ENCODE results near the gene CATSPERD. TPM values are rescaled to one million over a fixed set of nuclear protein-coding genes. Genes with fewer than 3 reads are reported as not detected.
"Not testable (repeated sequence)": the region's sequence is repeated elsewhere in the genome, so short reads cannot be mapped to it uniquely, and the experiment has no call there.

CATSPERD gene
- polyA plus RNA-seq, 2 of the 4 experiments (the other 2 are of a cell fraction), result 0.03 TPM; not detected in 1

DNA sequence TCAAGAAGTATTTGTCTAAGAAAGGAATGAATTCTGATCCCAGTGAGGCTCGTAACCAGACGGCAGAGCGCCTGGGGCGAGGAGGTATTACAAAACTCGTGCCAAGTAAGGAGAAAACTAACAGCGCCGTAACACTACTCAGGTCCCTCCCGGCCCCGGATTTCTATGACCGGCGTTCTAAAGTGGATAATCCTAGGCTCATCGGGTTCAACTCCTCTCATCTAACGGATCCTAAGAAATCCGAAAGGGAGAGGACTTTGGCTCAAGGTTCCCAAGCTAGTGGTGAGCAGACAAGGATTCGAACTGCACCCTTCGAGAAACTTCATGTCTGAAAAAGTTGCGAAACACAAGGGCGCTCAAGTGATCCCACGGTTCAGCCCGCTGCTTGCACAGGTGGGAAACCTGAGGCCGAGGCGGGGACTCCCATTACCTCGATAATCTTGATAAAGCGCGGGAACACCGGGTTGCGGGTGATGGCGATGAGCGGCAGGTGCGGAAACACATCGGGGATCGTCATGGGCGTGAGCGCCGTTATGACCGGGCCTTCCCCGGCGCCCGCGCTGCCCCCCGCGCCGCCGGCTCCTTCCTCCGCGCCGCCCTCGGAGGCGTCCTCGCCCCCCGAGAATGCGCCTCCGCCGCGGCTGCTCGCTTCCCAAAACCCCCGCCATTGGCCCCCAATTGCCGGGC lies 1.0 kb upstream of the CATSPERD start:
- ChIA-PET CTCF (interaction anchor here (0.6 to 2.3 kb wide), 8 partner anchors 8 to 1090 kb away, joined by 3 to 12 read pairs (median 4); partner anchors contain the start of gene RPL36), POLR2A (interaction anchor here (0.6 to 3.7 kb wide), 9 partner anchors 10 to 249 kb away, joined by 3 to 45 read pairs (median 3); partner anchors contain the start of genes DUS3L and RPL36)
- Histone ChIP-seq H3K4me2 (peak overlapping the region; percentile 92), H3K27ac (peak overlapping the region; percentile 97 to 100), H3K4me1 (peaks cover 11% of the 10 kb centered on the region; the same call in 2 of the 3 replicates), H3K4me3 (peak overlapping the region; percentile 100), H3K9me3 (no peaks in the 10 kb centered on the region)
- 2% methylated on average over 31 of the region's 58 CpGs for WGBS (ENCODE audit: missing lambda C conversion rate)
- FAIRE-seq, result no peak
- TF ChIP-seq CEBPB (IDR thresholded peaks at IDR 0.05), result peak; percentile 46 to 64; a peak in 3 of 4 replicates
- TF ChIP-seq, protein P1, sequence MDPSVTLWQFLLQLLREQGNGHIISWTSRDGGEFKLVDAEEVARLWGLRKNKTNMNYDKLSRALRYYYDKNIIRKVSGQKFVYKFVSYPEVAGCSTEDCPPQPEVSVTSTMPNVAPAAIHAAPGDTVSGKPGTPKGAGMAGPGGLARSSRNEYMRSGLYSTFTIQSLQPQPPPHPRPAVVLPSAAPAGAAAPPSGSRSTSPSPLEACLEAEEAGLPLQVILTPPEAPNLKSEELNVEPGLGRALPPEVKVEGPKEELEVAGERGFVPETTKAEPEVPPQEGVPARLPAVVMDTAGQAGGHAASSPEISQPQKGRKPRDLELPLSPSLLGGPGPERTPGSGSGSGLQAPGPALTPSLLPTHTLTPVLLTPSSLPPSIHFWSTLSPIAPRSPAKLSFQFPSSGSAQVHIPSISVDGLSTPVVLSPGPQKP (IDR thresholded peaks at IDR 0.05; ENCODE audit: low read depth, low read length), result no peak
- no peak for DNase-seq (ENCODE audit: low read depth in 1 of 2, low spot score in 1 of 2)
- ATAC-seq, result no peak; a peak in 1 of 6 replicates

DNA sequence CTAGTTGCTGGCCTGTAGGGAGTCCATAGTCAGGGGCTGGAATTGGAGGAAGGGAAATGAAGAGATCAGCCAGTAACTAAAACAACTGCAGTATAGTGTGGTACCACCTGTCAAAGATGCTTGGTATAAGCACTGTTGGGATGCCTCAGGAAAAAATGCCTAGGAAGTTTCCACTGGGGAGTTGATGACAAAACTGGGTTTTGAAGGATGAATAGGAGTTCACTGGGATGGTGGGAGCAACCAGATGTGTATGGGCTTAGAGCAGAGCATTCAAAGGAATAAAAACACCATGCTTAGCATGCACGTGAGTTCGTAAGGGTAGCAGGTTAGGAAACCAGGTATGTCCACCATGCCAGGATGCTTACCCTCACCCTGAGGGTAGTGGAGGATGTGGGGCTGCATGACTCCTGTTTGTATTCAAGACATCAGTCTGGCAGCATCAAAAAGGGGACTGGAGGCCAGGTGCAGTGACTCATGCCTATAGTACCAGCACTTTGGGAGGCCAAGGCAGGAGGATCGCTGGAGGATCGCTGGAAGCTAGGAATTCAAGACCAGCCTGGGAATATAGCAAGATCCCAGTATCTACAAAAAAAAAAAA lies 7.1 kb downstream of the CATSPERD start:
- POLR2A ChIA-PET, result no interaction called here
- Histone ChIP-seq H3K4me1 (no peaks in the 10 kb centered on the region), H3K4me2 (no peak overlapping the region), H3K9me3 (0 out of 3 replicates have a peak, but pooled peaks cover 4% of the 10 kb centered on the region), H3K27ac (no peak overlapping the region), H3K4me3 (no peak overlapping the region)
- WGBS (ENCODE audit: missing lambda C conversion rate), result 62% methylated on average over 4 of the region's 4 CpGs
- CTCF ChIA-PET, result interaction anchor here (0.7 kb wide), 1 partner anchor 8 kb away, joined by 3 read pairs; the partner anchor contains the start of genes CATSPERD and LONP1
- ATAC-seq (no peak), FAIRE-seq (no peak), DNase-seq (ENCODE audit: low read depth in 1 of 2, low spot score in 1 of 2) (no peak)
- no peak for TF ChIP-seq TP53 (CRISPR knock-in tag; IDR thresholded peaks at IDR 0.05)
- TF ChIP-seq, protein P2, sequence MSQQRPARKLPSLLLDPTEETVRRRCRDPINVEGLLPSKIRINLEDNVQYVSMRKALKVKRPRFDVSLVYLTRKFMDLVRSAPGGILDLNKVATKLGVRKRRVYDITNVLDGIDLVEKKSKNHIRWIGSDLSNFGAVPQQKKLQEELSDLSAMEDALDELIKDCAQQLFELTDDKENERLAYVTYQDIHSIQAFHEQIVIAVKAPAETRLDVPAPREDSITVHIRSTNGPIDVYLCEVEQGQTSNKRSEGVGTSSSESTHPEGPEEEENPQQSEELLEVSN (IDR thresholded peaks at IDR 0.05; ENCODE audit: borderline replicate concordance, low read depth), result no peak
- no peak for TF ChIP-seq RCOR1 (IDR thresholded peaks at IDR 0.05; ENCODE audit: low read depth, low read length)
- TF ChIP-seq CHD2 (IDR thresholded peaks at IDR 0.05; ENCODE audit: low read length, partially characterized antibody), result no peak
- TF ChIP-seq KDM5A (IDR thresholded peaks at IDR 0.05), result no peak
- TF ChIP-seq BHLHE40 (IDR thresholded peaks at IDR 0.05; ENCODE audit: low read depth, low read length), result no peak
- TF ChIP-seq FOSL2 (IDR thresholded peaks at IDR 0.05), result no peak
- no peak for TF ChIP-seq FOSL2 (CRISPR knock-in tag; IDR thresholded peaks at IDR 0.05)
- no peak for TF ChIP-seq PHF8 (IDR thresholded peaks at IDR 0.05; ENCODE audit: borderline replicate concordance, low read depth)
- no peak for TF ChIP-seq SREBF2 (IDR thresholded peaks at IDR 0.05)

DNA sequence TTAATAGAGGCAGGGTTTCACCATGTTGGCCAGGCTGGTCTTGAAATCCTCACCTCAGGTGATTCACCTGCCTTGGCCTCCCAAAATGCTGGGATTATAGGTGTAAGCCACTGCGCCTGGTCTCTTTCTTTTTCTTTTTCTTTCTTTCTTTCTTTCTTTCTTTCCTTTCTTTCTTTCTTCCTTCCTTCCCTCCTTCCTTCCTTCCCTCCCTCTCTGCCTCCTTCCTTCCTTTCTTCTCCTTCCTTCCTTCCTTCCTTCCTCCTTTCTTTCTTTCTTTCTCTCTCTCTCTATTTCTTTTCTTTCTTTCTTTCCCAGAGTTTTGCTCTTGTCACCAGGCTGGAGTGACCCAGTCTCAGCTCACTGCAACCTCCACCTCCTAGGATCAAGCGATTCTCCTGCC lies 12.7 kb downstream of the CATSPERD start:
- CTCF ChIA-PET; FAIRE-seq; H3K4me1 ChIP-seq; H3K27ac ChIP-seq; DNase-seq (ENCODE audit: low read depth in 1 of 2, low spot score in 1 of 2); H3K9me3 ChIP-seq; H3K4me3 ChIP-seq; H3K4me2 ChIP-seq; ATAC-seq; POLR2A ChIA-PET: not testable (repeated sequence)
- WGBS (ENCODE audit: missing lambda C conversion rate), result 80% methylated on average over 2 of the region's 2 CpGs

DNA sequence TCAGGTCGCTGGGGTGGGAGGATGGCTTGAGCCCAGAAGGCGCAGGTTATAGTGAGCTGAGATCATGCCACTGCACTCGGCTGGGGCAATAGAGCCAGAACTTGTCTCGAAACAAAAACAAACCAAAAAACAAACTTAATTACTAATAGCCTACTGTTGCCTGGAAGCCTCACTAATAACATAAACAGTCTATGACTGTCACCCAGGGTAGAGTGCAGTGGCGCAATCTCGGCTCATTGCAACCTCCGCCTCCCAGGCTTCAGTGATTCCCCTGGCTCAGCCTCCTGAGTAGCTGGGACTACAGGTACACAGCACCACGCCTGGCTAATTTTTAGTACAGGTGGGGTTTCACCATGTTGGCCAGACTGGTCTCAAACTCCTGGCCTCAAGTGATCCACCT lies 18.0 kb downstream of the CATSPERD start:
- no peak overlapping the region for H3K4me2 ChIP-seq
- no peak overlapping the region for H3K4me3 ChIP-seq
- CTCF ChIA-PET, result interaction anchor here (1.2 kb wide), 1 partner anchor 18 kb away, joined by 4 read pairs; no protein-coding TSS in a partner anchor
- POLR2A ChIA-PET, result no interaction called here
- no peak for DNase-seq (ENCODE audit: low read depth in 1 of 2, low spot score in 1 of 2)
- FAIRE-seq, result no peak
- WGBS (ENCODE audit: missing lambda C conversion rate), result 71% methylated on average over 8 of the region's 8 CpGs
- H3K27ac ChIP-seq, result no peak overlapping the region
- no peaks in the 10 kb centered on the region for H3K4me1 ChIP-seq
- no peak for ATAC-seq
- no peaks in the 10 kb centered on the region for H3K9me3 ChIP-seq
- TF ChIP-seq, protein P3, sequence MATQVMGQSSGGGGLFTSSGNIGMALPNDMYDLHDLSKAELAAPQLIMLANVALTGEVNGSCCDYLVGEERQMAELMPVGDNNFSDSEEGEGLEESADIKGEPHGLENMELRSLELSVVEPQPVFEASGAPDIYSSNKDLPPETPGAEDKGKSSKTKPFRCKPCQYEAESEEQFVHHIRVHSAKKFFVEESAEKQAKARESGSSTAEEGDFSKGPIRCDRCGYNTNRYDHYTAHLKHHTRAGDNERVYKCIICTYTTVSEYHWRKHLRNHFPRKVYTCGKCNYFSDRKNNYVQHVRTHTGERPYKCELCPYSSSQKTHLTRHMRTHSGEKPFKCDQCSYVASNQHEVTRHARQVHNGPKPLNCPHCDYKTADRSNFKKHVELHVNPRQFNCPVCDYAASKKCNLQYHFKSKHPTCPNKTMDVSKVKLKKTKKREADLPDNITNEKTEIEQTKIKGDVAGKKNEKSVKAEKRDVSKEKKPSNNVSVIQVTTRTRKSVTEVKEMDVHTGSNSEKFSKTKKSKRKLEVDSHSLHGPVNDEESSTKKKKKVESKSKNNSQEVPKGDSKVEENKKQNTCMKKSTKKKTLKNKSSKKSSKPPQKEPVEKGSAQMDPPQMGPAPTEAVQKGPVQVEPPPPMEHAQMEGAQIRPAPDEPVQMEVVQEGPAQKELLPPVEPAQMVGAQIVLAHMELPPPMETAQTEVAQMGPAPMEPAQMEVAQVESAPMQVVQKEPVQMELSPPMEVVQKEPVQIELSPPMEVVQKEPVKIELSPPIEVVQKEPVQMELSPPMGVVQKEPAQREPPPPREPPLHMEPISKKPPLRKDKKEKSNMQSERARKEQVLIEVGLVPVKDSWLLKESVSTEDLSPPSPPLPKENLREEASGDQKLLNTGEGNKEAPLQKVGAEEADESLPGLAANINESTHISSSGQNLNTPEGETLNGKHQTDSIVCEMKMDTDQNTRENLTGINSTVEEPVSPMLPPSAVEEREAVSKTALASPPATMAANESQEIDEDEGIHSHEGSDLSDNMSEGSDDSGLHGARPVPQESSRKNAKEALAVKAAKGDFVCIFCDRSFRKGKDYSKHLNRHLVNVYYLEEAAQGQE (IDR thresholded peaks at IDR 0.05), result no peak
- TF ChIP-seq, protein P4, sequence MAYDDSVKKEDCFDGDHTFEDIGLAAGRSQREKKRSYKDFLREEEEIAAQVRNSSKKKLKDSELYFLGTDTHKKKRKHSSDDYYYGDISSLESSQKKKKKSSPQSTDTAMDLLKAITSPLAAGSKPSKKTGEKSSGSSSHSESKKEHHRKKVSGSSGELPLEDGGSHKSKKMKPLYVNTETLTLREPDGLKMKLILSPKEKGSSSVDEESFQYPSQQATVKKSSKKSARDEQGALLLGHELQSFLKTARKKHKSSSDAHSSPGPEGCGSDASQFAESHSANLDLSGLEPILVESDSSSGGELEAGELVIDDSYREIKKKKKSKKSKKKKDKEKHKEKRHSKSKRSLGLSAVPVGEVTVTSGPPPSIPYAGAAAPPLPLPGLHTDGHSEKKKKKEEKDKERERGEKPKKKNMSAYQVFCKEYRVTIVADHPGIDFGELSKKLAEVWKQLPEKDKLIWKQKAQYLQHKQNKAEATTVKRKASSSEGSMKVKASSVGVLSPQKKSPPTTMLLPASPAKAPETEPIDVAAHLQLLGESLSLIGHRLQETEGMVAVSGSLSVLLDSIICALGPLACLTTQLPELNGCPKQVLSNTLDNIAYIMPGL (CRISPR knock-in tag; IDR thresholded peaks at IDR 0.05; ENCODE audit: borderline replicate concordance), result no peak
- TF ChIP-seq, protein P5, sequence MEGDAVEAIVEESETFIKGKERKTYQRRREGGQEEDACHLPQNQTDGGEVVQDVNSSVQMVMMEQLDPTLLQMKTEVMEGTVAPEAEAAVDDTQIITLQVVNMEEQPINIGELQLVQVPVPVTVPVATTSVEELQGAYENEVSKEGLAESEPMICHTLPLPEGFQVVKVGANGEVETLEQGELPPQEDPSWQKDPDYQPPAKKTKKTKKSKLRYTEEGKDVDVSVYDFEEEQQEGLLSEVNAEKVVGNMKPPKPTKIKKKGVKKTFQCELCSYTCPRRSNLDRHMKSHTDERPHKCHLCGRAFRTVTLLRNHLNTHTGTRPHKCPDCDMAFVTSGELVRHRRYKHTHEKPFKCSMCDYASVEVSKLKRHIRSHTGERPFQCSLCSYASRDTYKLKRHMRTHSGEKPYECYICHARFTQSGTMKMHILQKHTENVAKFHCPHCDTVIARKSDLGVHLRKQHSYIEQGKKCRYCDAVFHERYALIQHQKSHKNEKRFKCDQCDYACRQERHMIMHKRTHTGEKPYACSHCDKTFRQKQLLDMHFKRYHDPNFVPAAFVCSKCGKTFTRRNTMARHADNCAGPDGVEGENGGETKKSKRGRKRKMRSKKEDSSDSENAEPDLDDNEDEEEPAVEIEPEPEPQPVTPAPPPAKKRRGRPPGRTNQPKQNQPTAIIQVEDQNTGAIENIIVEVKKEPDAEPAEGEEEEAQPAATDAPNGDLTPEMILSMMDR (IDR thresholded peaks at IDR 0.05), result no peak
- TF ChIP-seq, protein P2 (IDR thresholded peaks at IDR 0.05; ENCODE audit: borderline replicate concordance, low read depth), result no peak
- no peak for TF ChIP-seq RAD21 (conservative IDR thresholded peaks at IDR 0.05 in 1 of 2, IDR thresholded peaks at IDR 0.05 in 1 of 2)
- no peak for TF ChIP-seq JUNB (IDR thresholded peaks at IDR 0.05)

Measured in A549 (cell line).